LNCAP (cell line): ENCODE measurements around the gene CHD6.

Experiments used
- TF ChIP-seq, protein P1 (sequence below): fragments of 450-650 bp; IDR thresholded peaks from 2 replicates; pipeline ENCODE4 v1.5.1; 2017; ENCODE audit warnings: mild to moderate bottlenecking

CHD6 gene

DNA sequence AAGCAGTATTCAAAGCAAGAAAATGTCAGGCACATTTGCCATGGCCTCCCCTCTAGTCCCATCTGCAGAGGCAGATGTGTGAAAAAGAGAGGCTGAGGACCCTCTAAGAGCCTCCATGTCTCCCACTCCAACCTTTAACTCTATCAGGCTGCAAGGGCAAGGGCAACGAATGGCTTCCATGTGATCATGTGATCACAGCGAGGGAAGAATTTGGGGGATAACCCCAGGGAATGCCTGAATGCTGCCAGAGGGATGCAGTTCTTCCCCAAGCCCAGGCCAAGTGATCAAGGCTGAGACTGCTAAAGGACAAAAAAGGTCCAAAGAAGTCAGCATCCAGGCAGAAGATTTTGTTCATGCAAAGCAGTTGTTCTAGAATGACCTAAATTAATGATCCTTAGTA, 4.9 kb downstream of the CHD6 start:
- TF ChIP-seq, protein P1, sequence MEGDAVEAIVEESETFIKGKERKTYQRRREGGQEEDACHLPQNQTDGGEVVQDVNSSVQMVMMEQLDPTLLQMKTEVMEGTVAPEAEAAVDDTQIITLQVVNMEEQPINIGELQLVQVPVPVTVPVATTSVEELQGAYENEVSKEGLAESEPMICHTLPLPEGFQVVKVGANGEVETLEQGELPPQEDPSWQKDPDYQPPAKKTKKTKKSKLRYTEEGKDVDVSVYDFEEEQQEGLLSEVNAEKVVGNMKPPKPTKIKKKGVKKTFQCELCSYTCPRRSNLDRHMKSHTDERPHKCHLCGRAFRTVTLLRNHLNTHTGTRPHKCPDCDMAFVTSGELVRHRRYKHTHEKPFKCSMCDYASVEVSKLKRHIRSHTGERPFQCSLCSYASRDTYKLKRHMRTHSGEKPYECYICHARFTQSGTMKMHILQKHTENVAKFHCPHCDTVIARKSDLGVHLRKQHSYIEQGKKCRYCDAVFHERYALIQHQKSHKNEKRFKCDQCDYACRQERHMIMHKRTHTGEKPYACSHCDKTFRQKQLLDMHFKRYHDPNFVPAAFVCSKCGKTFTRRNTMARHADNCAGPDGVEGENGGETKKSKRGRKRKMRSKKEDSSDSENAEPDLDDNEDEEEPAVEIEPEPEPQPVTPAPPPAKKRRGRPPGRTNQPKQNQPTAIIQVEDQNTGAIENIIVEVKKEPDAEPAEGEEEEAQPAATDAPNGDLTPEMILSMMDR, result no peak

DNA sequence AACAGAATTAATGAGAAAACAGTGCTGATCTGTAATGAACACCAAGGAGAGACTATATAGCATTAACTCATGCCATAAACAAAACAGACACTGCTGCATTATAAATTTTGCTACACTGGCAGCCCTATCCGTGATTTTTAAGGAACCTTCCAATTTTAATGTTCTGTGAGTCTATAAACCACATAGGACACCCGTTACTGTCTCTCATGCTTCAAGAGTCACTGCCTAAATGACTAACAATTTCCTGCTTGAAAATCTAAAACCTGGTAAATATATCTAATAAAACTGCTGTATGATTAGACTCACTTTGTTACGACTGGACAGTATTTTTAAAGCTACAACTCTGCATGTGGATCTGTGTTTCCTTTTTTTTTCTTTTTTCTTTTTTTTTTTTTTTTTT, 8.7 kb downstream of the CHD6 start:
- TF ChIP-seq, protein P1, result no peak

DNA sequence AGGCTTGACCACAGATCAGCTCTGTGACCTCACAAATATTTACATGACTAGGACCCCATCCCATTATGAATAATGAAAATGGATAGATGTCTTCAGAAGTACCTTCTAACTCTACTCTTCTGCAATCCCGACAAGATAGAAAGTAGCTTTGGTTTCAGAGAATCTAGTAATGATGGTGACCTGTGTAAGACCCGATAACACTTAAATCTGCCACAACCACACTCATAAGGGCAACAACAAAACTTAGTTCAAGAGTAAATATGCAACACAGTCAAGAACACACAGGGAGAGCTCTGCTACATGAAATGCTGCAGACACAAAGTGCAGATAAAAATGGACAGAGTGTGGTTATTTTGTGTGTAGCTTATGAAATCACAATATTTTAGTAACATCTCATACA, 9.6 kb downstream of the CHD6 start:
- TF ChIP-seq, protein P1, result no peak

DNA sequence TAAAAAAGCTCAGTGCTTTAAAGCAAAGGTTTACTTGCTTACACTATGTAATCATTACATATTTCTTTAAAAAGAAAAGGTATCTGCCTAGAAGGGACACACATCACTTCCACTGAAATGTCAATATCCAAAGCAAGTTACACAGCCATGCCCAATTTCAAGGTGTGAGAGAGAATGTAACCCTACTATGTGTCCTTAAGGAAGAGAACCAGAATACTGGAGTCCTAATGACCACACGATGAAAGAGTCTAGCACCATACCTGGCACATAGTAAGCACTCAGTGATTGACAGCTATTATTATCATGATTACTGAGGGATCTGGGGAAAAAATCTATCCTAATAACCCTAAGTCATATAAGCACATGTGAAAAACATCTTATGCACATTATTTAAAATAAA, 10.4 kb downstream of the CHD6 start:
- TF ChIP-seq, protein P1, result no peak

DNA sequence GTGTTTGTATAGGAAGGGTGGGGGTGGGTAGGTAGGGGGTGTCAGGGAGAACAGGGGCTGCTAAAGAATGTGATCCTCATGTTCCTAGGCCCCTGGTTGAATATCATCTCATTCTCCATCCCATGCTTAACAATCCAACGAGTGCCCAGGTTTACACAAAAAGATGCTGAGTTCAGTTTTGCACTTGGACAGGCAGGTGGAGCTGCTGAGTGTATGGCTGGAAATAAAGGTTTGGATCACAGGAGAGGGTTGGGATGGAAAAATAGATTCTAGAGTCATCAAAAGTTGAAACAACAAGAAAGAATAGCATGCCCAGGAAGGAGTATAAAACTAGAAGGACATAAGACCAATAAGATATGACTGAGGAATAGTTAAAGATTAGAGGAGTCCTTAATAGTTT, 14.2 kb downstream of the CHD6 start:
- TF ChIP-seq, protein P1, result no peak

DNA sequence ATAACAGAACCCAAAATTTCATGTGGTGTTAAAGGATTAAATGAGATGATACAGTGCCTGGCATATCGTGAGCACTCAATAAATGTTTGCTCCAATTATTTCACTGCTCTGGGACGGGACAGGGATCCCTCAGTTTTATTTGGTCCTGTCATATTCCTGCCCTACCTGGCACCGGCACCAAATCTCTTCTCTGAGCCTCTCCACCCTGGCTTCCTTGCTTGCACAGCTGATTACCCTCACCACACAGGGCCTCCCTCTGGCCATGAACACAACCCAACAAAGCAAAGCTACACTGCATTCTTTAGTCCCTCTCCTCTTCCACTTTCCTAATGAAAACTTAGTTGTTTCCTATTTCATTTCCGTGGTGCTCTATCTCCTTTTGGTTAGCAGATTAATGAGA, 16.4 kb downstream of the CHD6 start:
- TF ChIP-seq, protein P1, result no peak

DNA sequence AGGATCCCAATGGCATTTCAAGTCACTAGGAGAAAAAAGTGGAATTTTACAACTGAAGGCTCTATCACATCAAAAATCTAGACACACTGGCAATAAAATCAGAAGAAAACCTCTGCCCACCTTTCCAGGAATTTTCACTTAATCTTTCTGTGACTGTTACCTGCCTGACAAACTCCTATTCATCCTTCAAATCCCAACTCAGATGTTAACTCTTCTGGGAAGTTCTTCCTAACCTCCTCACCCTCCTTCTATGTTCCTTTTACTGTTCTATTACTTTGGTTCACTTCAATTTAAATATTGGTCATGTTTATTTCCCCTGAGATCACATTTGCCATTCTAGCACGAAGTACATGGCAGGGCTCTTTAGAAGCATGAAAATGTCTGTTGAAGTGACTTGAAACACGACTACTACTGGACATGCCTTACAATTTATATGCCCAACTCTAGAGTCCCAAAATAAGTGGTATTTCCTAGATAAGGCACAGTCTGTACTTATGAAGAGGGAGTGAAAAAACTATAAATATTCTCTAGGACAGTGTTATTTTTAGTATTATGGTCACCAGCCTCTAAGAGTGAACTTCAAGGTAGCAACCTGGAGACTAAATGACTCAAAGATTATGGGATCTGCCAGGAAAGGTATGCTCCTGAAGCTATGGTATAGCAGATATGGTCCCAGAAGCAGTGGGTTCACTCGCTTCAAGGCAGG, 17.1 kb downstream of the CHD6 start:
- TF ChIP-seq, protein P1, result no peak

DNA sequence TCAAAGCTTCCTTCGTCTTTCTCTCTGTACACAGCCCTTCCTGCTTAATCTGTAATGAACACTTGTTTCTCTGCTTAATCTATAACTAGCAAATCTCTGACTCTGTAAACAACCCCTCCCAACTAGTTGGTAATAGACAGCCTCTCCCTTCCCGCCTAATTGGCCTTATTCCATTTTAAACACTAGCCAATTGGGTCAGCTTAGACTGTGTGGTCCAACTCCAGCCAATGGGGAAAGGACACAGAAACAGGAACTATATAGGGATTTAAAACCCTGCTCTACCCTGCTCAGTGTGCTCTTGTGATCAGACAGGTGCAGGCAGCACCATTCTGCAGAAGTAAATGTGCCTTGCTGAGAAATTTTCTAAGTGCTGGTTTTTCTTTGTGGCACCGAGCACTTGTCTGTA, 18.5 kb downstream of the CHD6 start:
- TF ChIP-seq, protein P1, result no peak
